ENCODE data around the gene CD79B.

CD79B gene

GRCh38 chr17:63933598-63933997, 1.5 kb upstream of the CD79B start:
- H3K27me3 ChIP-seq (ENCODE audit: control insufficient read depth, insufficient read depth, low read length, poor library complexity, severe bottlenecking) = no peaks in the 10 kb centered on the region
- H3K4me1 ChIP-seq (ENCODE audit: control insufficient read depth, insufficient read depth, low read length) = peaks cover 14% of the 10 kb centered on the region
- no peaks in the 10 kb centered on the region for H3K9me3 ChIP-seq (ENCODE audit: control insufficient read depth, low read length)
- no peak overlapping the region for H3K4me3 ChIP-seq (ENCODE audit: insufficient read depth, low read depth, low read length)
- no peak overlapping the region for H3K27ac ChIP-seq (ENCODE audit: insufficient read depth, low read depth, low read length, poor library complexity, severe bottlenecking)
- 96 to 97% methylated on average over 8 of the region's 8 CpGs for WGBS, 2 experiments
- no peaks in the 10 kb centered on the region for H3K36me3 ChIP-seq (ENCODE audit: control insufficient read depth, insufficient read depth, low read length)

- no peaks in the 10 kb centered on the region for H3K27me3 ChIP-seq (ENCODE audit: control insufficient read depth, insufficient read depth, low read length, poor library complexity, severe bottlenecking)
- no peak overlapping the region for H3K27ac ChIP-seq (ENCODE audit: insufficient read depth, low read depth, low read length, poor library complexity, severe bottlenecking)
- H3K4me3 ChIP-seq (ENCODE audit: insufficient read depth, low read depth, low read length) = no peak overlapping the region
- 95% methylated on average over 4 of the region's 4 CpGs for WGBS, 2 experiments
- no peaks in the 10 kb centered on the region for H3K9me3 ChIP-seq (ENCODE audit: control insufficient read depth, low read length)
- no peaks in the 10 kb centered on the region for H3K36me3 ChIP-seq (ENCODE audit: control insufficient read depth, insufficient read depth, low read length)
- H3K4me1 ChIP-seq (ENCODE audit: control insufficient read depth, insufficient read depth, low read length) = peaks cover 5% of the 10 kb centered on the region
These were observed 590 bp upstream of the CD79B start for GRCh38 chr17:63932721-63933120.

DNA sequence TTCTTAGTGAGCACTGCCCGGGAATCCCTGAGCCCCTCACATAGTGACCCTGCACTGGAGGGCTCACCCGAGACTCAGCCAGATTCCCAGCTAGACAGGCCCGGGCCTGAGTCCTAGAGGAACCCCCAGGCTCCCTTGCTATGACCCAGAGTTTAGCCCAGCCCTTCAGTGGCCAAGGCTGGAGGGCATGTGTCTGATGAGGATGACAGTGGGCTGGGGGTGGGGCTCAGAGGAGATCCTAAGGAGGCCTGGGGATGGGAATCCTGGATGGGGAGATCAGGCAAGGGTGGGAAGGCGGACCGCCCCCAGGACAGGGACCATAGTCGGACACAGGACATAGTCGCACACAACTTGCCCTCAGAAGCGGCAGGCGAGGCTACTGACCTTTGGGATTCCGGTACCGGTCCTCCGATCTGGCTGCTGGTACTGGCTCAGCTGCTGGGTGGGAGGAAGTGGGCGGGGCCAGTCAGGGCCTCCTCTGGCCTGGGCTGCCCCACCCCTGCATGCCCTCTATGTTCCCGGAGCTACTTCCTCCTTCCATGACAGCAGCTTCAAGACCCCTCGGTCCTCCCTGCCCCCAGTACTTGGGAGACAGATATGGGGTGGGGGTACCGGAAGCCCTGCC, 1.1 kb downstream of the CD79B start:
- no peaks in the 10 kb centered on the region for H3K27me3 ChIP-seq (ENCODE audit: control insufficient read depth, insufficient read depth, low read length, poor library complexity, severe bottlenecking)
- WGBS, 2 experiments = 72 to 78% methylated on average over 16 of the region's 16 CpGs
- no peak overlapping the region for H3K4me3 ChIP-seq (ENCODE audit: insufficient read depth, low read depth, low read length)
- H3K27ac ChIP-seq (ENCODE audit: insufficient read depth, low read depth, low read length, poor library complexity, severe bottlenecking) = no peak overlapping the region
- no peaks in the 10 kb centered on the region for H3K36me3 ChIP-seq (ENCODE audit: control insufficient read depth, insufficient read depth, low read length)
- H3K9me3 ChIP-seq (ENCODE audit: control insufficient read depth, low read length) = no peaks in the 10 kb centered on the region
- peaks cover 3% of the 10 kb centered on the region for H3K4me1 ChIP-seq (ENCODE audit: control insufficient read depth, insufficient read depth, low read length)

DNA sequence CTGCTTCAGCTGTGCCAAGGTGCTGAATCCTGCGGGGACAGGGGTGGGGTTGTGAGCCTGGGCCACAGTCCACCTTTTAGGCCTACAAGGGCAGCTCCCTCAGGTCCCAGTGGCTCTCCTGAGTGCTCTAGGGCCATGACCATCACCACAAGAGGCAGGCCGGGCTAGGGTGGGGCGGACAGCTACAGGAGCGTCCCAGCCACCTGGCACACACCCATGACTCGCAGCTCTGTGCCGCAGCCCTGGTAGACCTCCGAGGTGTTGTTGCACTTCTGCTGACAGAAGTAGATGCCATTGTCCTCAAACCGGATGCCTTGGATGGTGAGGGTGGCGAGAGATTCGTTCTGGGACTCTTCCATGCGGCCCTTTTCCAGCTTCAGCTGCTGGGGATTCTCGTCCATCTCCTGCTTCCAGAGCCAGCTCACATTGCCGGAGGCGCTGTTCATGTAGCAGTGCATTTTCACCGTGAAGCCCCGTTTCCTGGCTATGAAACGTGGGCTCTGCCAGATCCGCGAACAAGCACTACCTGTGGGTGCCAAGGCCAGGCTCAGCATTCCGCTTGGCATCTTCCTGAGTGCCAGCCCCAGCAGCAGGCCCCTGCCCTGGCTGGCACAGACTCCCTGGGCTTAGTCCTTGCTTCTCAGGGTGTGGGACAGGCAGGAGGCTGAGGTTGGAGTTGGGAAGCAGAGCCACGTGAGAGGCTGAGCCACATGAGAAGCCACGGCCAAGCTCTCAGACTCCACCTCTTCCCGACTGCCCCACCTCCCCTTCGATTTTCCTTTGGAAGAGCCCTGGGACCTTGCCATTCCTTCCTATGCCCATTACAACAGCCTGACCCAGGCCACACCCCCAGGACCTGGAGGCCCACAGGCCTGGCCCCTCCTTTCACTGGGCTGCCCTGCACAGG, 2.0 kb downstream of the CD79B start:
- Histone ChIP-seq H3K27ac (ENCODE audit: insufficient read depth, low read depth, low read length, poor library complexity, severe bottlenecking) (no peak overlapping the region), H3K4me3 (ENCODE audit: insufficient read depth, low read depth, low read length) (no peak overlapping the region), H3K36me3 (ENCODE audit: control insufficient read depth, insufficient read depth, low read length) (no peaks in the 10 kb centered on the region), H3K9me3 (ENCODE audit: control insufficient read depth, low read length) (no peaks in the 10 kb centered on the region), H3K4me1 (ENCODE audit: control insufficient read depth, insufficient read depth, low read length) (peaks cover 3% of the 10 kb centered on the region), H3K27me3 (ENCODE audit: control insufficient read depth, insufficient read depth, low read length, poor library complexity, severe bottlenecking) (no peaks in the 10 kb centered on the region)
- WGBS, 2 experiments = 93 to 94% methylated on average over 24 of the region's 24 CpGs

DNA sequence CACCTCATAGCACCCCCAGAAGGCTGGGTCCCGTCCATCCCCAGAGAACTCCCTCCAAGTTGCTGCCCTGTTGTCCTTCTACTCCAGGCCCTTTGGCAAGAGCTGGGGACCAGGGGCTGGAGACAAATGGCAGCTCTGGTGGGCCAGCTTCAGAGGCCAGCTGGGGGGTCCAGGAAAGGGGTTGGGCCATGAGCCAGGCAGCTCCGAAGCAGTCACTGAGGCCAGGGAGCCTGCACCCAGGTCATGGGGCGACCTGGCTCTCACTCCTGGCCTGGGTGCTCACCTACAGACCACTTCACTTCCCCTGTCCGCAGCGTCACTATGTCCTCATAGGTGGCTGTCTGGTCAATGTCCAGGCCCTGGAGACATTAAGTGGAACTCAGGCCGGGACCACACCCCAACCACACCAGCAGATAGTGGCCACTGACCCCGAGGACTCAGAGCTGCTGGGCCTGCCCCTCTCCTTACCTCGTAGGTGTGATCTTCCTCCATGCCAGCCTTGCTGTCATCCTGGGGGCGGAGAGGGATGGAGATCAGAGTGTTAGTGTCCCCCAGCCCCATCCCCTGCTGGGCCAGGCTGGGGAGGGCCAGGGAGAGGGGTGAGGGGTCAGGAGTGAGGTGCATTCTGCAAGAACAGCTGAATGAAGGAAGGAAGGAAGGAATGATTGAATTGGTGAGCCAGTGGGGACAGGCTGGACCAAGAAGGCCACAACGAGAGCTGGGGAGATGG, 3.0 kb downstream of the CD79B start:
- peaks cover 3% of the 10 kb centered on the region for H3K4me1 ChIP-seq (ENCODE audit: control insufficient read depth, insufficient read depth, low read length)
- no peaks in the 10 kb centered on the region for H3K9me3 ChIP-seq (ENCODE audit: control insufficient read depth, low read length)
- H3K4me3 ChIP-seq (ENCODE audit: insufficient read depth, low read depth, low read length) = no peak overlapping the region
- no peak overlapping the region for H3K27ac ChIP-seq (ENCODE audit: insufficient read depth, low read depth, low read length, poor library complexity, severe bottlenecking)
- 93 to 95% methylated on average over 10 of the region's 10 CpGs for WGBS, 2 experiments
- H3K36me3 ChIP-seq (ENCODE audit: control insufficient read depth, insufficient read depth, low read length) = no peaks in the 10 kb centered on the region
- H3K27me3 ChIP-seq (ENCODE audit: control insufficient read depth, insufficient read depth, low read length, poor library complexity, severe bottlenecking) = no peaks in the 10 kb centered on the region

DNA sequence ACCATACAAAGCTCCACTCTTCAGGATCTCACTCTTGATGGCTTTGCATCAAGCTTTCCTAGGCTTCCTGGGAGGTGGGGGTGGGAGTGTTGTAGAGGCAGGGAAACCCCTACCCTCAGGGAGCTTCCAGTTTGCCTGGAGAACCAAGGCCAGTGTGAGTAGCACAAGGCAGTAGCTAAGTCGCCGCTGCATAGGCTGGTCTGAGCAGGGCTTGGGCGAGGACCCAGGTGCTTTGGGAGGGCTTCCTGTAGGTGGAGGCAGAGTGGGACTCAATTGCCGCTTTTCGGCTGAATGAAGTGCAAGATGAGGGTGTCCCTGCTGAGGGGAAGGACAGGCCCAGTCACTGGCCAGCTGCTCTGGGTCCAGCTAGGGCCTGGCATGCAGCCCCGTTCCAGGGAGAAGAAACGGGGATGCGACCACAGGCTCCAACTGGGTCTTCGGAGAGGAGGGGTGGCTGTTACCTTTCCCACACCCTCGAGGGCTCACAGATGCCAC, 3.9 kb downstream of the CD79B start:
- Histone ChIP-seq H3K27ac (ENCODE audit: insufficient read depth, low read depth, low read length, poor library complexity, severe bottlenecking) (no peak overlapping the region), H3K36me3 (ENCODE audit: control insufficient read depth, insufficient read depth, low read length) (no peaks in the 10 kb centered on the region), H3K27me3 (ENCODE audit: control insufficient read depth, insufficient read depth, low read length, poor library complexity, severe bottlenecking) (no peaks in the 10 kb centered on the region), H3K4me1 (ENCODE audit: control insufficient read depth, insufficient read depth, low read length) (peaks cover 3% of the 10 kb centered on the region), H3K4me3 (ENCODE audit: insufficient read depth, low read depth, low read length) (no peak overlapping the region), H3K9me3 (ENCODE audit: control insufficient read depth, low read length) (no peaks in the 10 kb centered on the region)
- WGBS, 2 experiments = 81 to 83% methylated on average over 10 of the region's 10 CpGs

GRCh38 chr17:63927464-63928171, 4.5 kb downstream of the CD79B start:
- 75 to 82% methylated on average over 8 of the region's 8 CpGs for WGBS, 2 experiments
- H3K9me3 ChIP-seq (ENCODE audit: control insufficient read depth, low read length) = no peaks in the 10 kb centered on the region
- H3K36me3 ChIP-seq (ENCODE audit: control insufficient read depth, insufficient read depth, low read length) = no peaks in the 10 kb centered on the region
- peaks cover 3% of the 10 kb centered on the region for H3K4me1 ChIP-seq (ENCODE audit: control insufficient read depth, insufficient read depth, low read length)
- no peak overlapping the region for H3K27ac ChIP-seq (ENCODE audit: insufficient read depth, low read depth, low read length, poor library complexity, severe bottlenecking)
- H3K4me3 ChIP-seq (ENCODE audit: insufficient read depth, low read depth, low read length) = no peak overlapping the region
- H3K27me3 ChIP-seq (ENCODE audit: control insufficient read depth, insufficient read depth, low read length, poor library complexity, severe bottlenecking) = no peaks in the 10 kb centered on the region

GRCh38 chr17:63926164-63926563, 6.0 kb downstream of the CD79B start:
- 95 to 98% methylated on average over 2 of the region's 2 CpGs for WGBS, 2 experiments
- Histone ChIP-seq H3K4me3 (ENCODE audit: insufficient read depth, low read depth, low read length) (no peak overlapping the region), H3K9me3 (ENCODE audit: control insufficient read depth, low read length) (no peaks in the 10 kb centered on the region), H3K36me3 (ENCODE audit: control insufficient read depth, insufficient read depth, low read length) (no peaks in the 10 kb centered on the region), H3K4me1 (ENCODE audit: control insufficient read depth, insufficient read depth, low read length) (no peaks in the 10 kb centered on the region), H3K27me3 (ENCODE audit: control insufficient read depth, insufficient read depth, low read length, poor library complexity, severe bottlenecking) (no peaks in the 10 kb centered on the region), H3K27ac (ENCODE audit: insufficient read depth, low read depth, low read length, poor library complexity, severe bottlenecking) (no peak overlapping the region)

GRCh38 chr17:63925615-63926014, 6.5 kb downstream of the CD79B start:
- Histone ChIP-seq H3K27me3 (ENCODE audit: control insufficient read depth, insufficient read depth, low read length, poor library complexity, severe bottlenecking) (no peaks in the 10 kb centered on the region), H3K36me3 (ENCODE audit: control insufficient read depth, insufficient read depth, low read length) (no peaks in the 10 kb centered on the region), H3K9me3 (ENCODE audit: control insufficient read depth, low read length) (no peaks in the 10 kb centered on the region), H3K27ac (ENCODE audit: insufficient read depth, low read depth, low read length, poor library complexity, severe bottlenecking) (no peak overlapping the region), H3K4me1 (ENCODE audit: control insufficient read depth, insufficient read depth, low read length) (no peaks in the 10 kb centered on the region), H3K4me3 (ENCODE audit: insufficient read depth, low read depth, low read length) (no peak overlapping the region)
- WGBS, 2 experiments = 88 to 90% methylated on average over 5 of the region's 5 CpGs

Measured in ectodermal cell (in vitro differentiated cells).